ENCODE results near the gene UPK2. TPM values are rescaled to one million over a fixed set of nuclear protein-coding genes. Genes with fewer than 3 reads are reported as not detected.

The UPK2 gene
- polyA plus RNA-seq, 4 donors: 6.8 to 25.9 (median 10.7) TPM

GRCh38 chr11:118917481-118918127, 38.5 kb upstream of the UPK2 start:
- no peak for DNase-seq (ENCODE audit: low read depth in 4 of 4, low spot score in 2 of 4)

GRCh38 chr11:118918128-118918685, 37.9 kb upstream of the UPK2 start:
- DNase-seq (ENCODE audit: low read depth in 4 of 4, low spot score in 2 of 4): no peak

- DNase-seq (ENCODE audit: low read depth in 4 of 4, low spot score in 2 of 4): no peak
Measured at GRCh38 chr11:118918686-118919280, 37.3 kb upstream of the UPK2 start.

GRCh38 chr11:118921121-118921928, 34.8 kb upstream of the UPK2 start:
- no peak for DNase-seq (ENCODE audit: low read depth in 4 of 4, low spot score in 2 of 4)

GRCh38 chr11:118921929-118922744, 34.0 kb upstream of the UPK2 start:
- DNase-seq (ENCODE audit: low read depth in 4 of 4, low spot score in 2 of 4): no peak

- no peak for DNase-seq (ENCODE audit: low read depth in 4 of 4, low spot score in 2 of 4)
Measured at GRCh38 chr11:118922745-118923627, 33.1 kb upstream of the UPK2 start.

- DNase-seq (ENCODE audit: low read depth in 4 of 4, low spot score in 2 of 4): no peak
Measured at GRCh38 chr11:118923721-118924587, 32.1 kb upstream of the UPK2 start.

GRCh38 chr11:118924591-118925585, 31.2 kb upstream of the UPK2 start:
- no peak for DNase-seq (ENCODE audit: low read depth in 4 of 4, low spot score in 2 of 4)

- DNase-seq (ENCODE audit: low read depth in 4 of 4, low spot score in 2 of 4): no peak
Measured at GRCh38 chr11:118927554-118928100, 28.5 kb upstream of the UPK2 start.

GRCh38 chr11:118928101-118928869, 27.8 kb upstream of the UPK2 start:
- DNase-seq (ENCODE audit: low read depth in 4 of 4, low spot score in 2 of 4): peak in 2 of 4 donors; percentile 88 to 96

- no peak for DNase-seq (ENCODE audit: low read depth in 4 of 4, low spot score in 2 of 4)
Measured at GRCh38 chr11:118928870-118929500, 27.1 kb upstream of the UPK2 start.

- peak in 2 of 4 donors; percentile 87 to 94 for DNase-seq (ENCODE audit: low read depth in 4 of 4, low spot score in 2 of 4)
Measured at GRCh38 chr11:118929501-118930093, 26.5 kb upstream of the UPK2 start.

- peak in 1 of 4 donors; percentile 90 for DNase-seq (ENCODE audit: low read depth in 4 of 4, low spot score in 2 of 4)
Measured at GRCh38 chr11:118930094-118930712, 25.9 kb upstream of the UPK2 start.

GRCh38 chr11:118931571-118931970, 24.5 kb upstream of the UPK2 start:
- DNase-seq (ENCODE audit: low read depth in 4 of 4, low spot score in 2 of 4): no peak

GRCh38 chr11:118933486-118933885, 22.6 kb upstream of the UPK2 start:
- no peak for DNase-seq (ENCODE audit: low read depth in 4 of 4, low spot score in 2 of 4)
